ENCODE results near the gene ANO7.
"Not testable (repeated sequence)": the region's sequence is repeated elsewhere in the genome, so short reads cannot be mapped to it uniquely, and the experiment has no call there.

Gene ANO7

GRCh38 chr2:241194811-241195210 is 6.3 kb downstream of the ANO7 start:
- no peak for DNase-seq

DNA sequence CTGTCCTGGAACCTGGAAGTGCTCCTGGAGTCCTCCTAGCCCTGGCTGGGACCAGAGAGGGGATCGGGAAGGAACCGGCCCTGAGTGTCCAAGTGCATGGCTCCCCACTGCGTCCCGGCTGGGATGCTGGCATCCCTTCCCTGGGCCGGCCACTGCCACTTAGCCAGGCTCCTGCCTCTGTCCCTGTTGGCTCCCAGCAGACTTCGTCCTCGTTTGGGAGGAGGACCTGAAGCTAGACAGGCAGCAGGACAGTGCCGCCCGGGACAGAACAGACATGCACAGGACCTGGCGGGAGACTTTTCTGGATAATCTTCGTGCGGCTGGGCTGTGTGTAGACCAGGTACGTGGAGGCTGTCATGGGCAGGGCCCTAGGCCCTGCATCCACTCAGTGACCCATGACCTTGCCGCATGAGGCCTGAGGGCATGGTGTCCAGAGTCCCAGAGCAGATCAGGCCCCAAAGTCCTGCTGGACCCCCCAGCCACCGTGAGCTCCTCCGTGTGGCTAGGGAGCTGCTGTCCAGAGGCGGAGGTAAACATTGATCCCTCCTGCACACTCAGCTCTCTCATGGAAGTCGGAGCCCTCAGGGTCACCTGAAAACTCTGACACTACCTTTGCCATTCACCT is 7.1 kb downstream of the ANO7 start:
- no peak for DNase-seq

- not testable (repeated sequence) for DNase-seq
Observed at GRCh38 chr2:241197246-241197645, 8.8 kb downstream of the ANO7 start.

- DNase-seq, result no peak
Observed at GRCh38 chr2:241197947-241198346, 9.5 kb downstream of the ANO7 start.

- DNase-seq, result no peak
Observed at GRCh38 chr2:241198381-241199279, 10.2 kb downstream of the ANO7 start.

- no peak for DNase-seq
Observed at GRCh38 chr2:241199286-241199685, 10.8 kb downstream of the ANO7 start.

DNA sequence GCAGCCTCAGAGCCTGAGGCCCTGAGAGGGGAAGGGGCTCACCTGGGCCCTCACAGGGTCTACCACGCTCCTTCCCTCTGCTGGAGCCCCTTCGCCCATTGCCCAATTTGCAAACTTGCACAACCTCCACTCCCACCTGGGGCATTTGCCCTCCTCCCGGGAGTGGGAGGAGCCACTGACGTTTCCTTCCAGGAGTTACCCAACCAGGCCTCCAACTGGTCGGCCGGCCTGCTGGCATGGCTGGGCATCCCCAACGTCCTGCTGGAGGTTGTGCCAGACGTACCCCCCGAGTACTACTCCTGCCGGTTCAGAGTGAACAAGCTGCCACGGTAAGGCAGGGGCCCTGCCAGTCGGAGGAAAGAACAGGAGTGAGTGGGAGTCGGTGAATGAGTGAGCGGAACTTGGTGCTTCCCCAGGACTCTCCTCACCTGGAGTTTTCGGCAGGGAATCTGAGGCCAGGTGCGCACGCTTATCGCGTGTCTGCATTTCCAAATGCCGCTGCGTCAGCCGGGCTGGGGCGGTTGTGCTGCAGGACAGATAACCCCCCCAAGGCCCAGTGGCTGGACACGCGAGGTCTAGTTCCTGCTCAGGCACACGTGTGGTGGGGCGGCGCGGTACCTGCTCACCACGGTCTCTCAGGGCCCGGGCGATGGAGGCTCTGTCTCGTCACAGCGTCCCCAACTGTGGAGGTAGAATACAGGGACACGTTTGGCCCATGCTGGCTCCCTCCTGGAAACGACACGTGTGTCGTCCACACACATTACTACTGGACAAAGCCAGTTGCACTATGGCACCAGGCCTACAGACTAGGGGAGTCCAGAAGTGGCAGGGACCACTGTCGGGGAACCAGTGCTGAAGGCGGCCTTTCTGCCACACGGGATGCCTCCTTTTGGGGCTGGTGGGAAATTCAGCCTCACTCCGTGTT is 11.7 kb downstream of the ANO7 start:
- DNase-seq, result no peak

- DNase-seq, result no peak
Observed at GRCh38 chr2:241200822-241201395, 12.4 kb downstream of the ANO7 start.

GRCh38 chr2:241201445-241202267 is 13.2 kb downstream of the ANO7 start:
- no peak for DNase-seq

DNA sequence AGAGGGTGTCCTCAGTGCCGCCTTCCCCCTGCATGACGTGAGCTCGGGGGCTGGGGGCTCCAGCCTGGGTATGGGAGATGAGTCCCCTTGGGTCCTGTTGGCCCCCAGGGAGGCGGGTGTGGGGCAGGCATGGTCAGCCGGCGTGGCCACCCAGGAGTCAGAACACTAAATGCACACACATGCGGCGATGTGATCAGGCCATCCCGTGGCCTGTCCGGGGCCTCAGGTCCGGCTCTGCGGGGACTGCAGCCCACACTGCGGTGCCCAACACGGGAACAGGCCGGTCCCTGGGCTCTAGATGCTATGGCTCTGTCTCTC is 13.8 kb downstream of the ANO7 start:
- DNase-seq, result no peak

DNA sequence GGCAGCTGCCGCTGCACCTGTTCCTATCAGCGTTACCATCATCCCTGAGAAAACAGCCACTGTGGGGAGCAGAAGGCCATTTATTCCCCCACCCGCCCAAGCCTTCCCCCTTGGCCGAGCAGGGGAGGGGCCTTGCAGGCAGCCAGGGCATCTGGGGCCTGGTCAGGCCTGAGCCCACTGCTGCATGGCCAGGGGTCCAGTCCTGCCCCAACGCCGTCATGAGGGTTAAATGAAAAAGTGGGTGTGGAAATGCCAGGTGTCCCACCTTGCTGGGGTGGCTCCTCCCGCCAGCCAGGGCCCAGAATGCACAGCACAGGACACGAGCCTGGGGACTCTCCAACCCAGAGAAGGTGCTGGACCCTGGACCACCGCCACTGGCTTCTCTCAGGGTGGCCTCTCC is 14.2 kb downstream of the ANO7 start:
- DNase-seq, result no peak

- no peak for DNase-seq
Observed at GRCh38 chr2:241203218-241204009, 14.9 kb downstream of the ANO7 start.

GRCh38 chr2:241204010-241204384 is 15.5 kb downstream of the ANO7 start:
- DNase-seq, result no peak

GRCh38 chr2:241204490-241204889 is 16.0 kb downstream of the ANO7 start:
- no peak for DNase-seq

DNA sequence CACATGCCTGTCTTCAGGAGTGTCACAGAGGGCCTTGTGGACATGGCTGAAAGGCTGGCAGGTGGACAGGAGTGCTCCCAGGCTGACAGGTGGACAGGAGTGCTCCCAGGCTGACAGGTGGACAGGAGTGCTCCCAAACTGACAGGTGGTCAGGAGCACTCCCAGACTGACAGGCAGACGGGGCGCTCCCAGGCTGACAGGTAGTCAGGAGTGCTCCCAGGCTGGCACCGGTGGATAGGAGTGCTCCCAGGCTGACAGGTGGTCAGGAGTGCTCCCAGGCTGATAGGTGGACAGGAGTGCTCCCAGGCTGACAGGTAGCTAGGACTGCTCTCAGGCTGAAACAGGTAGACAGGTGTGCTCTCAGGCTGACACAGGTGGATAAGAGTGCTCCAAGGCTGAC is 16.6 kb downstream of the ANO7 start:
- no peak for DNase-seq

DNA sequence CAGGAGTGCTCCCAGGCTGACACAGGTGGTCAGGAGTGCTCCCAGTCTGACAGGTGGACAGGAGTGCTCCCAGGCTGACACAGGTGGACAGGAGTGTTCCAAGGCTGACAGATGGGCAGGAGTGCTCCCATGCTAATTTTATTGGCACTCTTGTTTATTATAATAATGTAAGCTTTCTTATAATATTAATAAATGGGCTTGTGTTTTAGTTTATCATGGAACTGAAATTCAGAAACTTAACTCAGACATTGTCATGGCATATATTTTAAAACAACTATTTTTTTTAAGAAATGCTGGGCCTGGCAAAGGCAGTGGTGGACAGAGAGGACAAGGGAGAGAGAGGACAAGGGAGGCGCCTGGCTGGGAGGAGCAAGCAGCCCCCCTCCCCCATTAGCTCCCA is 18.7 kb downstream of the ANO7 start:
- no peak for DNase-seq

DNA sequence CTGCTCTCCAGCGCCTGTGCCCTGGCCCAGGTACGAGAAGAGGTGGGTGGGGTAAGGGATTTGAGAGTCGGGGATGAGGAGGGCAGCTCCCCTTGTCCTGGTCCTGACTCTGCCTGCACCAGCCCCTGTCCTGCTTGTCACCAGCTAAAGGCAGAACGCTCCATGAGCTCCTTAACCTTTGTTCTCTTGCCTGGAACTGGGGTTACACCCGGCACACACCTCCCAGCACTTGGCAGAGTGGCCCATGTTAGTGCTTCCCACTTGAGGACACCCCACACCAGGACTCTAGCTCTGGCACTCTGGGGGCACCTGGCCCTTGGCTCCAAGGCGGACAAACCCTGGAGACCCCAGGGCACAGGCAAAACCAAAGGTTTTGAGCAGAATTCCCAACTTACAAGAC is 19.2 kb downstream of the ANO7 start:
- no peak for DNase-seq

DNA sequence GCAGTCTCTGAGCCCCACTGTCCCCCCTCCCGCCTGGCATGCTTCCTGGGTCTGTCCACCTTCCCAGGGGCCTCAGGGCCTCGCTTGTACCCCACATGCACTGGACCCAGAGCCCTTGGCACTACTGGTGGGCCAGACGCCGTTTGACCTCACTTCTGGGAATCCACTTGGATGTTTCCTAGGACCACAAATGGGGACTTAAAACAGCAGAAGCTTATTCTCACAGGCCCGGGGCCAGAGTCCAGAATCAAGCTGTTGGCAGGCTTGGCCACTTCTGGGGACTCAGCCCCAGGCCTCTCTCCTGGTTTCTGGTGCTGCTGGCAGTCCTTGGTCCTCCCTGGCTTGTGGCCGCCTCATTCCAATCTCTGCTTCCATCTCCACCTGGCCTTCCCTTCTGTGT is 19.6 kb downstream of the ANO7 start:
- DNase-seq, result no peak

DNA sequence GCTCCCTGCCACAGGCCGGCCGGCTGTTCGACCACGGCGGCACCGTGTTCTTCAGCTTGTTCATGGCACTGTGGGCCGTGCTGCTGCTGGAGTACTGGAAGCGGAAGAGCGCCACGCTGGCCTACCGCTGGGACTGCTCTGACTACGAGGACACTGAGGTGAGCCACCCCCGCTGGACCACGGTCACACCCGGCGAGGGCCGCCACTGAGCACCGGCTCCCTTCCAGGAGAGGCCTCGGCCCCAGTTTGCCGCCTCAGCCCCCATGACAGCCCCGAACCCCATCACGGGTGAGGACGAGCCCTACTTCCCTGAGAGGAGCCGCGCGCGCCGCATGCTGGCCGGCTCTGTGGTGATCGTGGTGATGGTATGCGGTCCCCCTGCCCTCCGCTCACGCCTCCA is 20.8 kb downstream of the ANO7 start:
- DNase-seq, result no peak

DNA sequence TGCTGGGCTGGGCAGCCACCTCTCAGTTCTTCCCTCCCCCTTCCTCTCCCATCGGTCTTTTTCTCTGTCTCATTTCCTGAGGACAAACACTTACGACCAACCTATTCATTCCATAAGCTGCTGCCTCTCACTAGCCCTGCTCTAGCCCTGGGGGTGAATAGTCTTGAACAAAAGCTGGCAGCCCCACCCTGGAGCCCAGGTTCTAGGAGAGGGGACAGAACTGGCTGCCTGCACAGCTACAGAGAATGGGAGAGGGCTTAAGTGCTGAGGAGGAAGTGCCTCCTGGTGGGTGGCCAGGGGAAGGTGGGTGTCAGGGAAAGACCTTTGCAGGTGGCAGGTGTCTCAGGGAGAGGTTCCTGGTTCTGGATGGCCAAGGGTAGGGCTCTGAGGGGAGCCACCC is 22.8 kb downstream of the ANO7 start:
- no peak for DNase-seq

GRCh38 chr2:241213041-241213440 is 24.6 kb downstream of the ANO7 start:
- DNase-seq, result no peak

DNA sequence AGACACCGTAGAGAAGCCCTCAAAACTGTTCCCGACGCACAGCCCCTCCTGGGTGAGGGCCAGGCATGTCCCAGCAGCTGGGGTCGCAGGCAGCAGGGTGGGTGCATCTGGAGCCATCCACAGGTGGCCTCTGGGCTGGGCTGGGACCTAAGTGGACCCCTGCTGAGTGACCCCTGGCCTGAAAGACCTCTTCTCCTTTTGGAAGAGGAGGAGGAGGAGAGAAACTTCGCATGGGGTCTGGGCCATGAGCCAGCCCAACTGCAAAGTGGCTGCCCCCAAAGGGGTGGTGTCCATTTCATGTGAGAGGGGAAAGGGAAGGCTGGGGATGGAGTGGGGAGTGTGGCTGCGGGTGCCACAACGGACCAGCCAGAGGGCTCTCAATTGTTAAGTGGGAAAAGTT is 25.1 kb downstream of the ANO7 start:
- DNase-seq, result no peak
